ENCODE measurements around the gene STBD1. TPM values are rescaled to one million over a fixed set of nuclear protein-coding genes. Genes with fewer than 3 reads are reported as not detected.
"Not testable (repeated sequence)": the region's sequence is repeated elsewhere in the genome, so short reads cannot be mapped to it uniquely, and the experiment has no call there.

The STBD1 gene
- polyA plus RNA-seq, 1 donor = 1.3 TPM

- no peak for DNase-seq
These were observed 23.4 kb upstream of the STBD1 start for GRCh38 chr4:76282941-76283689.

- DNase-seq = no peak
These were observed 22.6 kb upstream of the STBD1 start for GRCh38 chr4:76283900-76284299.

GRCh38 chr4:76287811-76288210 is 18.7 kb upstream of the STBD1 start:
- not testable (repeated sequence) for DNase-seq

- no peak for DNase-seq
These were observed 13.8 kb upstream of the STBD1 start for GRCh38 chr4:76292730-76293129.

- DNase-seq = no peak
These were observed 12.8 kb upstream of the STBD1 start for GRCh38 chr4:76293772-76294171.

- DNase-seq = no peak
These were observed 10.2 kb upstream of the STBD1 start for GRCh38 chr4:76296286-76296820.

DNA sequence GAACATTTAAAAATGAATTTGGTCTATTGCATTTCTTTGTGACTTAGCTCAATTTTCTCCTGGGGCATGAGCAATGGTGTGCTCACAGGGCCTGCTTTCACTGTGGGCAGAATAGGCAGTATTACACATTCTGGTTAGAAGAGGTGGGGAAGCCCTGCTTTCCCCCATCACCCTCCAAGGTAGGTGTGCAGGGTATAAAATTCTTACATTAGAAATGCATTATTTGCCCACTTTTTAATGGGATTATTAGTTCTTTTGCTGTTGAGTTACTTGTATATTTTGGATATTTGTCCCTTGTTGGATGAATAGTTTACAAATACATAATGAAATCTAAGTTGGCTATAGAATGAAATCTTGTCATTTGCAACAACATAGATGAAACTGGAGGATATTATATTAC is 8.3 kb upstream of the STBD1 start:
- no peak for DNase-seq

DNA sequence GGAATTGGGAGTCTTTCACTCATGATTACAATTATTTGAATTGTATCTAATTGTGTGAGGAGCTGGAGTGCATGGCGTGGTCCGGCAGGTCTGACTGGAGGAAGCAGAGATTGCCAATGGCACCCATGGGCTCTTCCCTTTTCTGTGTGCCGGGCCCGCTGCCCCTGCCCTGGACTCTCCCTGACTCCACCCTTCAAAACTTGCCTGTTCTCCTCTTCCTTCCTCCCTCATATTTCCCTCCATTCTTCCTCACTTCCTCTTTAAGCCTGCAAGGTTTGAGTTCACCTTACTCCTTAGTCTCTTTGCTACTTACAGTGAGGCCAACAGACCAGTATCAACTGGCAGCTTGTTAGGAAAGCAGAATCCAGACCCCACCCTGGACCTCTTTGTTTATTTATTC is 6.5 kb upstream of the STBD1 start:
- no peak for DNase-seq

GRCh38 chr4:76301068-76301774 is 5.3 kb upstream of the STBD1 start:
- DNase-seq = no peak

DNA sequence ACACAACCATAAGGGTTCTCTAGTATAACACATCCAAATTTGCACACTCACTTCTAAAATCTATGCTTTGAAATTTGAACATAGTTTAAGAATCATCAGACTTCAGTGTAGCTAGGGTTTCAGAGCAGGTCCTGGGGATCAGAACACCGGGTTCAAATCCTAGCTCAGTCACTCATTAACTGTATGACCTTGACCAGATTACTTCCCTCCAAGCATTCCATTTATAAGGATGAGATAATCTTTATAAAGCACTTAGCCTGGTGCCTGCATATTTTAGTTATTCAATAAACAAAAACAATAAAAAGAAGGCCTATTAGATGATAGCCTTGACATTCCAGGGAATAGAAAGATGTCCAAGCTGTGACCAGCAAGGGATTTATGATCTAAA is 4.8 kb upstream of the STBD1 start:
- no peak for DNase-seq

DNA sequence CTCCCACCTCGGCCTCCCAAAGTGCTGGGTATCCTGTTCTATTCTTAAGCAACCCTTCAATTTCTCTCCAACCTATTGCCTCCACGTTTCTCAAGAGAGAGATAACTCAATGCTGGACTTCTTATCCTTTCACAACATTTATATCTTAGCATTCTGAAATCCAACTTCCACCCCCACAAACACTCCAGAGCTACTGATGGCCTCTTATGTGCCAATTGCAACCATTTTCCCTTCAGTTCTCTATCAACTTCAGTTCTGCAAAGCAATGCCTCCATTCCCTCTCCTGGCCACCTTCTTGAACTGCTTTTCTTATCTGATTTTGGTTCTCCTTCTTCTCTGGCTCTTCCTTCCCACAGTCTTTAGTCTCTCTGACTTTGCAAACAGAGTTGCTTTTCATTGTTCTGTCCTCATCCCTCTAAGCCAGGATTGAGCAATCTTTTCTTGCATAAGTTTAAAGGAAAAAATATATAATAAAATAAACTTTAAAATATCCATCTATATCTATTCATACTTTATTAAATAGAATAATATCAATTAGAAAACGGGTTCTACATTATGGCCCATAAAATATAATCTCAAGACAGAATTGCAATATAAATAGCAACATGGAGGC is 3.6 kb upstream of the STBD1 start:
- no peak for DNase-seq

DNA sequence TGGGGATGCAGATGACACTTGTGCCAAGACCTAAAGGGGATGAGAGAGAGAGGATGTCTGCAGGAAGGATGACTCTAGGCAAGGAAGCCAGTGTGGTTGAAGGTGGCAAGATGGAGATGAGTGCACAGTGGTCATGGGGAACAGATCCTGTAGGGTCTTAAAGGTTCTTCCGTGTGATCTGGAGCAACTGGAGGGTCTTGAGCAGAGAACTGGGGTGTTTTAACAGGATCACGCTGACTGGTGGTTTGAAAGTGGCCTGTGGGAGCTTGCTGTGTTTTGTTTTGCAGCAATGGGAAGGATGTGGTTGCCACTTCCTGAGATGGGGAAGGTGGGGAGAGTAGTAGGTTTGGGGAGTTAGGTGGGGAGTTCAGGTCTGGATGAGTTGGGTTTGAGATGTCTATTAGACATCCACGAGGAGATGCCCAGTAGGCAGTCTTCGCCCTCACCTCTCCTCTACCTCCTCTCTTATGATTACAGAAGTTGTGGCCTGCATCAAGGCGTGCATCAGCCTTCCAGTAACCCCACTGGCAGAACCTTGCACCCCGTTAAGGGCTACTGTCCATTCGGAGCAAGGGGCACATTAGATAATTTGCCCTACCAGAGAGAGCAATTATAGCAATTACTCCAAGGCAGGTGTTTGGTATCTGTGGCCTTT is 1.4 kb upstream of the STBD1 start:
- no peak for DNase-seq

GRCh38 chr4:76306882-76307659 is 538 bp downstream of the STBD1 start:
- DNase-seq = peak; percentile 36

- DNase-seq = no peak
These were observed 1.1 kb downstream of the STBD1 start for GRCh38 chr4:76307660-76308014.

DNA sequence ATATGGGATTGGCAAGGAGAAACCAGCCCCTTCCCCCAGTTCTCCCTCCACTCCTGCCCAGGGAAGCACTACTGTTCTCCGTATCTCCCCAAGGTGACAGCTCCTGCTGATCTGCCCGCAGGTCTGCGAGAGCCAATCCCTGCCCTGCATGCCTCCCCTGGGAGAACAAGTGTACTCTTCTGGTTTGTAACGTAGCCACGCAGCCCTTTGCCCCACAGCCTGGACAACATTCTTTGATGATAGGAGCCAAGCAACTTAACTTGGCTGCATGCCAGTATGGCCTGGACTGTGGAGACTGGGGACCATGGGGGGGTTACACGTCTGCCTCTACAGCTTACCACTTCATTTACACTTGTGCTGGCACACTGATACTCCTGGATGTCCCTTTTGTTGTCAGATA is 2.0 kb downstream of the STBD1 start:
- no peak for DNase-seq

DNA sequence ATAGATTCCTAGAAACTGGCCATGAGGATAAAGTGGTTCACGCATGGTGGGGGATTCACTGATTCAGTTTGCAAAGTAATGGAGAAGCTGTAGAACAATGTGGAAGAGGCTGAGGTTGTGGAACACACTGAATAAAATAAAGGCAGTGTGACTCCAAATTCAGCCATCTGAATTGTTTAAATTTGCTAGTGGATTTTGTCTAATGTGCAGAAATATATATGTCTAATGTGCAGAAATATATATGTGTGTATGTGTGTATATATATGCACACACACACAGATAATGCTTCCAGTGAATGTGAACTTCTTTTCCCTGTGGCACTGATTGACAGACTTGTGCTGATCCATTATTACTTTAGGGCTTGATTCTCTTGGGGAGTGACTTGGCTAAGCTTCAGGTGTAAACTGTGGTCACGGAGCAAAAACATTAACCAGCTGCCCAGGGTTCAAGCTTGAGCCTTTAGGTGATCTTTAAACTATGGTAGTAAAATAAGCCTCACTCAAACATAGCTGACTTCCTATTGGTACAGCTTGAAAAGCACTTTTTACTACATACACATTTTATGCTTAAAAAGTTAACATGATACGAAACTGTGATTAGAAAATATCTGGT is 3.5 kb downstream of the STBD1 start:
- no peak for DNase-seq

- DNase-seq = no peak
These were observed 4.2 kb downstream of the STBD1 start for GRCh38 chr4:76310683-76311082.

- DNase-seq = no peak
These were observed 5.4 kb downstream of the STBD1 start for GRCh38 chr4:76311896-76312331.

GRCh38 chr4:76312457-76312856 is 5.9 kb downstream of the STBD1 start:
- DNase-seq = no peak

- no peak for DNase-seq
These were observed 7.0 kb downstream of the STBD1 start for GRCh38 chr4:76313547-76313946.

- DNase-seq = no peak
These were observed 8.9 kb downstream of the STBD1 start for GRCh38 chr4:76315267-76315918.

Data from left kidney (tissue), 2 donors.